NT2/D1 (cell line): ENCODE results near the gene CIDEC.

ENCODE experiments used
- SUZ12 ChIP-seq: IDR thresholded peaks from 2 replicates; pipeline ENCODE4 v1.6.1; 2011; ENCODE audit not compliant: insufficient read length, insufficient read depth; ENCODE audit errors: extremely low read depth
- YY1 ChIP-seq: IDR thresholded peaks from 2 replicates; pipeline ENCODE4 v1.6.1; 2011; ENCODE audit not compliant: insufficient read length, insufficient read depth
- ZNF274 ChIP-seq: IDR thresholded peaks from 2 replicates; pipeline ENCODE4 v1.6.1; 2011; ENCODE audit warnings: mild to moderate bottlenecking, low read depth, low read length

GRCh38 chr3:9818666-9819335, 61.3 kb downstream of the CIDEC start:
- TF ChIP-seq YY1 (no peak), ZNF274 (no peak), SUZ12 (no peak)
